Measurements from ENCODE around the gene REXO1. TPM values are rescaled to one million over a fixed set of nuclear protein-coding genes. Genes with fewer than 3 reads are reported as not detected.

REXO1 gene
- polyA plus RNA-seq, 3 donors: 2.8 to 60.8 (median 3.0) TPM

GRCh38 chr19:1853295-1854038 is 5.2 kb upstream of the REXO1 start:
- Histone ChIP-seq H4K20me1 (ENCODE audit: insufficient read depth, low read length) (peaks cover 72% of the 10 kb centered on the region), H3K9ac (ENCODE audit: insufficient read depth, low read length, poor library complexity, severe bottlenecking) (no peak overlapping the region), H3K36me3 (replicated peaks in 1 of 2; ENCODE audit: control insufficient read depth in 1 of 2, insufficient read depth in 2 of 2, low read length in 2 of 2) (peaks cover 0 to 2% of the 10 kb centered on the region in 2 donors), H3K4me2 (replicated peaks; ENCODE audit: extremely low read depth, low read length, poor library complexity, severe bottlenecking) (peak overlapping the region; percentile 67), H3K9me3 (replicated peaks in 1 of 2; ENCODE audit: control insufficient read depth in 1 of 2, insufficient read depth in 1 of 2, low read length in 2 of 2) (no peaks in the 10 kb centered on the region), H3K27me3 (ENCODE audit: control insufficient read depth in 2 of 2, insufficient read depth in 2 of 2, low read length in 2 of 2) (no peaks in the 10 kb centered on the region), H3K79me2 (ENCODE audit: insufficient read depth, low read length) (peaks cover 75% of the 10 kb centered on the region), H2AFZ (ENCODE audit: insufficient read depth, low read depth, low read length, poor library complexity, severe bottlenecking) (no peak overlapping the region), H3K4me3 (replicated peaks in 1 of 3; ENCODE audit: low read depth in 2 of 3, low read length in 3 of 3) (peak overlapping the region in 1 of 3 experiments; percentile 97), H3K4me1 (ENCODE audit: control insufficient read depth in 1 of 2, insufficient read depth in 2 of 2, low read length in 2 of 2) (peaks cover 56 to 76% of the 10 kb centered on the region in 2 donors), H3K27ac (ENCODE audit: low read depth in 1 of 2, low read length in 2 of 2) (peak overlapping the region; percentile 16 to 45)
- Mint-ChIP-seq H3K27me3 (ENCODE audit: low read depth in 3 of 3) (peaks cover 2 to 9% (median 7%) of the 10 kb centered on the region in 3 donors), H3K9me3 (no peaks in the 10 kb centered on the region), H3K27ac (peak overlapping the region; percentile 57 to 93 (median 85)), H3K4me3 (peak overlapping the region; percentile 65 to 75), H3K4me1 (peaks cover 46% of the 10 kb centered on the region), H3K36me3 (peaks cover 2 to 11% of the 10 kb centered on the region in 2 donors)
- 14% methylated on average over 10 of the region's 27 CpGs for WGBS (ENCODE audit: insufficient coverage)
- peak; percentile 87 for TF ChIP-seq CTCF (IDR thresholded peaks at IDR 0.05)
- peak; percentile 83 to 89 (median 87) for DNase-seq
- intact Hi-C loops (cut with micrococcal nuclease): no loop called here

- no peak overlapping the region for H2AFZ ChIP-seq (ENCODE audit: insufficient read depth, low read depth, low read length, poor library complexity, severe bottlenecking)
- 78% methylated on average over 3 of the region's 9 CpGs for WGBS (ENCODE audit: insufficient coverage)
- no peak for TF ChIP-seq CTCF (IDR thresholded peaks at IDR 0.05)
- H3K4me3 ChIP-seq (replicated peaks in 1 of 3; ENCODE audit: low read depth in 2 of 3, low read length in 3 of 3): peak overlapping the region in 1 of 3 experiments; percentile 97
- Mint-ChIP-seq H3K9me3 (no peaks in the 10 kb centered on the region), H3K27me3 (ENCODE audit: low read depth in 3 of 3) (peaks cover 2 to 9% (median 7%) of the 10 kb centered on the region in 3 donors), H3K4me3 (no peak overlapping the region), H3K27ac (peak overlapping the region in 1 of 7 donors; percentile 33), H3K4me1 (peaks cover 39% of the 10 kb centered on the region), H3K36me3 (peaks cover 2 to 11% of the 10 kb centered on the region in 2 donors)
- intact Hi-C loops (cut with micrococcal nuclease): no loop called here
- H3K27ac ChIP-seq (ENCODE audit: low read depth in 1 of 2, low read length in 2 of 2): no peak overlapping the region
- peaks cover 50 to 70% of the 10 kb centered on the region in 2 donors for H3K4me1 ChIP-seq (ENCODE audit: control insufficient read depth in 1 of 2, insufficient read depth in 2 of 2, low read length in 2 of 2)
- H3K9me3 ChIP-seq (replicated peaks in 1 of 2; ENCODE audit: control insufficient read depth in 1 of 2, insufficient read depth in 1 of 2, low read length in 2 of 2): no peaks in the 10 kb centered on the region
- H3K9ac ChIP-seq (ENCODE audit: insufficient read depth, low read length, poor library complexity, severe bottlenecking): no peak overlapping the region
- peak in 1 of 3 donors; percentile 5 for DNase-seq
- no peaks in the 10 kb centered on the region for H3K27me3 ChIP-seq (ENCODE audit: control insufficient read depth in 2 of 2, insufficient read depth in 2 of 2, low read length in 2 of 2)
- peaks cover 72% of the 10 kb centered on the region for H3K79me2 ChIP-seq (ENCODE audit: insufficient read depth, low read length)
- peaks cover 0 to 2% of the 10 kb centered on the region in 2 donors for H3K36me3 ChIP-seq (replicated peaks in 1 of 2; ENCODE audit: control insufficient read depth in 1 of 2, insufficient read depth in 2 of 2, low read length in 2 of 2)
- peaks cover 68% of the 10 kb centered on the region for H4K20me1 ChIP-seq (ENCODE audit: insufficient read depth, low read length)
- peak overlapping the region; percentile 67 for H3K4me2 ChIP-seq (replicated peaks; ENCODE audit: extremely low read depth, low read length, poor library complexity, severe bottlenecking)
These were observed 4.4 kb upstream of the REXO1 start for GRCh38 chr19:1852581-1853128.

Data from CD14-positive monocyte (primary cell).